Neural progenitor cell (in vitro differentiated cells): ENCODE results near the gene TEAD1. TPM values are rescaled to one million over a fixed set of nuclear protein-coding genes. Genes with fewer than 3 reads are reported as not detected.

Experiments used
- DNase-seq: peaks from one replicate; pipeline ENCODE4 v3.0.0-alpha.2; 2016; ENCODE audit warnings: low spot score
- H2AFZ ChIP-seq: fragments of 200-600 bp; sonication (generic); replicated peaks from 2 replicates; pipeline ENCODE4 v1.6.1; 2016; ENCODE audit warnings: antibody characterized with exemption
- H3F3A ChIP-seq: fragments of 200-600 bp; sonication (generic); 2 replicates; pipeline ENCODE4 v1.6.1; 2016; ENCODE audit warnings: antibody characterized with exemption, low read depth
- H3K27ac ChIP-seq: fragments of 200-600 bp; sonication (generic); 2 replicates; pipeline ENCODE4 v1.5.1; 2016; ENCODE audit warnings: mild to moderate bottlenecking
- H3K27me3 ChIP-seq: fragments of 200-600 bp; sonication (generic); 2 replicates; pipeline ENCODE4 v1.6.1; 2016; ENCODE audit warnings: mild to moderate bottlenecking, moderate library complexity
- H3K36me3 ChIP-seq: fragments of 200-600 bp; sonication (generic); 2 replicates; pipeline ENCODE4 v1.5.1; 2016
- H3K4me1 ChIP-seq: fragments of 200-600 bp; sonication (generic); 2 replicates; pipeline ENCODE4 v1.6.1; 2016; ENCODE audit warnings: mixed run types
- H3K4me2 ChIP-seq: fragments of 200-600 bp; sonication (generic); 2 replicates; pipeline ENCODE4 v1.6.1; 2016
- H3K4me3 ChIP-seq: fragments of 200-600 bp; sonication (generic); 2 replicates; pipeline ENCODE4 v1.5.1; 2016
- H3K79me2 ChIP-seq: fragments of 200-600 bp; sonication (generic); 2 replicates; pipeline ENCODE4 v1.6.1; 2016; ENCODE audit warnings: low read depth
- H3K9ac ChIP-seq: fragments of 200-600 bp; sonication (generic); 2 replicates; pipeline ENCODE4 v1.6.1; 2016
- H3K9me3 ChIP-seq: fragments of 200-600 bp; sonication (generic); 2 replicates; pipeline ENCODE4 v1.5.1; 2016; ENCODE audit warnings: low read depth
- H4K20me1 ChIP-seq: fragments of 200-600 bp; sonication (generic); 2 replicates; pipeline ENCODE4 v1.6.1; 2016; ENCODE audit warnings: low read depth
- H3K27ac Mint-ChIP-seq: 3 replicates; pipeline ENCODE4 v1.8.0; 2021; ENCODE audit warnings: mixed read lengths
- H3K27me3 Mint-ChIP-seq: 2 replicates; pipeline ENCODE4 v1.8.0; 2022; ENCODE audit warnings: low read depth, mild to moderate bottlenecking, inconsistent platforms, moderate library complexity, mixed read lengths; ENCODE audit not compliant: insufficient read depth
- H3K36me3 Mint-ChIP-seq: 3 replicates; pipeline ENCODE4 v1.8.0; 2021; ENCODE audit warnings: mixed read lengths
- H3K4me1 Mint-ChIP-seq: 3 replicates; pipeline ENCODE4 v1.8.0; 2021; ENCODE audit warnings: mixed read lengths
- H3K4me3 Mint-ChIP-seq: 3 replicates; pipeline ENCODE4 v1.8.0; 2021; ENCODE audit warnings: mild to moderate bottlenecking, moderate library complexity, mixed read lengths
- H3K9me3 Mint-ChIP-seq: 3 replicates; pipeline ENCODE4 v1.8.0; 2020; ENCODE audit warnings: mixed read lengths
- EZH2 ChIP-seq: fragments of 200-600 bp; sonication (generic); IDR thresholded peaks from 2 replicates; pipeline ENCODE4 v1.6.1; 2017; ENCODE audit warnings: antibody characterized with exemption, mild to moderate bottlenecking, moderate library complexity
- EZH2phosphoT487 ChIP-seq: fragments of 200-600 bp; sonication (generic); IDR thresholded peaks from 2 replicates; pipeline ENCODE4 v1.6.1; 2017; ENCODE audit warnings: antibody characterized with exemption
- total RNA-seq: library from RNA; depleted of rRNA; stranded (reverse); fragments of >200 nt; gene quantifications from 2 replicates; pipeline ENCODE4 v1.2.3, GENCODE V29; 2015; ENCODE audit warnings: low replicate concordance
- TF ChIP-seq, protein P1 (sequence below): fragments of 200-600 bp; sonication (generic); IDR thresholded peaks from 2 replicates; pipeline ENCODE4 v1.5.1; 2017; ENCODE audit warnings: antibody characterized with exemption, mild to moderate bottlenecking

Gene TEAD1
- total RNA-seq, 1 donor from 2014 or later, result 98.3 TPM

DNA sequence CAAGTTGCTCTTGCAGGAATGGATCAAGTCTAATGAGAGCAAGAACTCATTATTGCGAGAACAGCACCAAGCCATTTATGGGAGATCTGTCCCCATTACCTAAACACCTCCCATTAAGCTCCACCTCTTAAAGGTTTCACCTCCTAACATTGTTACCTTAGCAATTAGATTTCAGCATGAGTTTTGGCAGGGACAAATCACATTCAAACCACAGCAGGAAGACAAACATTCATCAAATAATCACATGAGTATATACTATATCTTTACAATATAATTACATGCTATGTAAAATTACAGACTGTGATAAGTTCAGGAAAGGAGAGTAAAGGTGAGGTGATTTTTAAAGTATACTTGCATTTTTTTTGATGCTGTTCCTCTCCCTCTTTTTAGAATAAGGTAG, 6.6 kb upstream of the TEAD1 start:
- TF ChIP-seq EZH2phosphoT487 (no peak), EZH2 (no peak)
- TF ChIP-seq, protein P1, sequence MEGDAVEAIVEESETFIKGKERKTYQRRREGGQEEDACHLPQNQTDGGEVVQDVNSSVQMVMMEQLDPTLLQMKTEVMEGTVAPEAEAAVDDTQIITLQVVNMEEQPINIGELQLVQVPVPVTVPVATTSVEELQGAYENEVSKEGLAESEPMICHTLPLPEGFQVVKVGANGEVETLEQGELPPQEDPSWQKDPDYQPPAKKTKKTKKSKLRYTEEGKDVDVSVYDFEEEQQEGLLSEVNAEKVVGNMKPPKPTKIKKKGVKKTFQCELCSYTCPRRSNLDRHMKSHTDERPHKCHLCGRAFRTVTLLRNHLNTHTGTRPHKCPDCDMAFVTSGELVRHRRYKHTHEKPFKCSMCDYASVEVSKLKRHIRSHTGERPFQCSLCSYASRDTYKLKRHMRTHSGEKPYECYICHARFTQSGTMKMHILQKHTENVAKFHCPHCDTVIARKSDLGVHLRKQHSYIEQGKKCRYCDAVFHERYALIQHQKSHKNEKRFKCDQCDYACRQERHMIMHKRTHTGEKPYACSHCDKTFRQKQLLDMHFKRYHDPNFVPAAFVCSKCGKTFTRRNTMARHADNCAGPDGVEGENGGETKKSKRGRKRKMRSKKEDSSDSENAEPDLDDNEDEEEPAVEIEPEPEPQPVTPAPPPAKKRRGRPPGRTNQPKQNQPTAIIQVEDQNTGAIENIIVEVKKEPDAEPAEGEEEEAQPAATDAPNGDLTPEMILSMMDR, result no peak

DNA sequence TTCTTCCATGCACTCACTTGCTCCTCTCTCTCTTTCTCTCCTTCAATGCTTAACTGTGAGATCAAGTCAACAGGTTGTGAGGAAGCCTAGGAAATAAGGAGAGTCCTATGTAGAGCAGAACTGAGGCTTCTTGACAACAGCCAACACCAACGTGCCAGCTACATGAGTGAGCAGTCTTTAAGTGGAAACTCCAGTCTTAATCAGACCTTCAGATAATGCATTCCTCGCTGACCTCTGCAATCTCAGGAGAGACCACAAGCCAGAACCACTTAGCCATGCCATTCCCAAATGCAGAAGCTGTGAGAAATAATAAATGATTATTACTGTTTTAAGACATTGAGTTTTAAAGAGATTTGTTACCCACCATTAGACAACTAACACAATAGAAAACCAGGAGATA, 6.1 kb upstream of the TEAD1 start:
- Mint-ChIP-seq H3K4me3 (no peak overlapping the region), H3K4me1 (no peaks in the 10 kb centered on the region), H3K9me3 (no peaks in the 10 kb centered on the region), H3K36me3 (no peaks in the 10 kb centered on the region), H3K27ac (no peak overlapping the region), H3K27me3 (no peaks in the 10 kb centered on the region)
- no peaks in the 10 kb centered on the region for H3K79me2 ChIP-seq
- no peaks in the 10 kb centered on the region for H3K9me3 ChIP-seq
- no peak for DNase-seq
- no peak overlapping the region for H3K27ac ChIP-seq
- H3K9ac ChIP-seq, result no peak overlapping the region
- H3K4me3 ChIP-seq, result no peak overlapping the region
- H3K4me2 ChIP-seq, result no peak overlapping the region
- H3K27me3 ChIP-seq, result peaks cover 5% of the 10 kb centered on the region
- H3F3A ChIP-seq, result no peaks in the 10 kb centered on the region
- TF ChIP-seq EZH2 (no peak), EZH2phosphoT487 (no peak)
- TF ChIP-seq, protein P1, result no peak
- no peaks in the 10 kb centered on the region for H3K36me3 ChIP-seq
- no peak overlapping the region for H2AFZ ChIP-seq
- H3K4me1 ChIP-seq, result no peaks in the 10 kb centered on the region
- no peaks in the 10 kb centered on the region for H4K20me1 ChIP-seq

More for the DNA sequence above, 6.6 kb upstream of the TEAD1 start:
- Histone ChIP-seq H3K4me3 (no peak overlapping the region), H3K27ac (no peak overlapping the region), H3K9me3 (no peaks in the 10 kb centered on the region), H3F3A (no peaks in the 10 kb centered on the region), H3K4me2 (no peak overlapping the region), H3K36me3 (no peaks in the 10 kb centered on the region), H3K4me1 (no peaks in the 10 kb centered on the region), H2AFZ (no peak overlapping the region), H3K9ac (no peak overlapping the region), H3K27me3 (no peaks in the 10 kb centered on the region), H3K79me2 (no peaks in the 10 kb centered on the region), H4K20me1 (no peaks in the 10 kb centered on the region)
- no peaks in the 10 kb centered on the region for H3K9me3 Mint-ChIP-seq
- no peaks in the 10 kb centered on the region for H3K27me3 Mint-ChIP-seq
- H3K36me3 Mint-ChIP-seq, result no peaks in the 10 kb centered on the region
- H3K27ac Mint-ChIP-seq, result no peak overlapping the region
- no peak for DNase-seq
- no peak overlapping the region for H3K4me3 Mint-ChIP-seq
- no peaks in the 10 kb centered on the region for H3K4me1 Mint-ChIP-seq

DNA sequence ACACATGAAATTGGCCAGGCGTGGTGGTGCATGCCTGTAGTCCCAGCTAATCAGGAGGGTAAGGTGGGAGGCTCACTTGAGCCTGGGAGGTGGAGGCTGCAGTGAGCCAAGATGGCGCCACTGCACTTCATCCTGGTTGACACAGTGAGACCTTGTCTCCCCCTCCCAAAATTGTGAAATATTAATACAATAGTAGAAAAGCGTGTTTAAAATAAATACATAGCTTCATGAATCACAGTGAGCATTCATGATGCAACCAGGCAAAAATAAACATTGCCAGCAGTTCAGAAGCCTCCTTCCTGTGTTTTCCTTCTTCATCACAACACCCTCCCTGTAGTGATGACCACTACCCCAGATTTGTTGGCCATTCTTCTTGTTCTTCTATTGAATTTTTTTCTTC, 4.3 kb upstream of the TEAD1 start:
- no peak overlapping the region for H3K4me3 Mint-ChIP-seq
- no peak for DNase-seq

More for the DNA sequence above, 4.3 kb upstream of the TEAD1 start:
- Histone ChIP-seq H3K4me1 (peaks cover 5% of the 10 kb centered on the region), H3K27me3 (peaks cover 9% of the 10 kb centered on the region), H3K27ac (no peak overlapping the region), H4K20me1 (no peaks in the 10 kb centered on the region), H3K9ac (no peak overlapping the region), H2AFZ (no peak overlapping the region), H3K79me2 (no peaks in the 10 kb centered on the region), H3K36me3 (no peaks in the 10 kb centered on the region), H3K9me3 (no peaks in the 10 kb centered on the region), H3K4me3 (no peak overlapping the region), H3F3A (peaks cover 7% of the 10 kb centered on the region), H3K4me2 (no peak overlapping the region)
- no peaks in the 10 kb centered on the region for H3K36me3 Mint-ChIP-seq
- no peak for TF ChIP-seq EZH2phosphoT487
- no peak for TF ChIP-seq EZH2
- TF ChIP-seq, protein P1, result no peak
- H3K9me3 Mint-ChIP-seq, result no peaks in the 10 kb centered on the region
- H3K27me3 Mint-ChIP-seq, result no peaks in the 10 kb centered on the region
- H3K4me1 Mint-ChIP-seq, result peaks cover 5% of the 10 kb centered on the region
- no peak overlapping the region for H3K27ac Mint-ChIP-seq
